ENCODE measurements around the gene CELA2B.
"Not testable (repeated sequence)": the region's sequence is repeated elsewhere in the genome, so short reads cannot be mapped to it uniquely, and the experiment has no call there.

CELA2B gene

GRCh38 chr1:15469361-15469760 is 6.5 kb upstream of the CELA2B start:
- DNase-seq (ENCODE audit: low spot score), result no peak

GRCh38 chr1:15469821-15470448 is 6.0 kb upstream of the CELA2B start:
- not testable (repeated sequence) for DNase-seq (ENCODE audit: low spot score)

- DNase-seq (ENCODE audit: low spot score), result not testable (repeated sequence)
Observed at GRCh38 chr1:15471067-15471466, 4.8 kb upstream of the CELA2B start.

- DNase-seq (ENCODE audit: low spot score), result not testable (repeated sequence)
Observed at GRCh38 chr1:15471723-15472122, 4.2 kb upstream of the CELA2B start.

GRCh38 chr1:15472587-15472986 is 3.3 kb upstream of the CELA2B start:
- DNase-seq (ENCODE audit: low spot score), result no peak

GRCh38 chr1:15476927-15477326 is 1.0 kb downstream of the CELA2B start:
- no peak for DNase-seq (ENCODE audit: low spot score)

- no peak for DNase-seq (ENCODE audit: low spot score)
Observed at GRCh38 chr1:15477646-15478212, 1.8 kb downstream of the CELA2B start.

- no peak for DNase-seq (ENCODE audit: low spot score)
Observed at GRCh38 chr1:15479654-15480347, 3.9 kb downstream of the CELA2B start.

- DNase-seq (ENCODE audit: low spot score), result not testable (repeated sequence)
Observed at GRCh38 chr1:15482455-15482854, 6.6 kb downstream of the CELA2B start.

GRCh38 chr1:15482983-15483543 is 7.2 kb downstream of the CELA2B start:
- not testable (repeated sequence) for DNase-seq (ENCODE audit: low spot score)

- no peak for DNase-seq (ENCODE audit: low spot score)
Observed at GRCh38 chr1:15483971-15484370, 8.1 kb downstream of the CELA2B start.

- DNase-seq (ENCODE audit: low spot score), result not testable (repeated sequence)
Observed at GRCh38 chr1:15484443-15484842, 8.5 kb downstream of the CELA2B start.

GRCh38 chr1:15485636-15486035 is 9.7 kb downstream of the CELA2B start:
- DNase-seq (ENCODE audit: low spot score), result no peak

- not testable (repeated sequence) for DNase-seq (ENCODE audit: low spot score)
Observed at GRCh38 chr1:15486844-15487610, 11.1 kb downstream of the CELA2B start.

GRCh38 chr1:15488371-15488770 is 12.5 kb downstream of the CELA2B start:
- DNase-seq (ENCODE audit: low spot score), result no peak

- no peak for DNase-seq (ENCODE audit: low spot score)
Observed at GRCh38 chr1:15489052-15489736, 13.3 kb downstream of the CELA2B start.

- not testable (repeated sequence) for DNase-seq (ENCODE audit: low spot score)
Observed at GRCh38 chr1:15491010-15491409, 15.1 kb downstream of the CELA2B start.

- no peak for DNase-seq (ENCODE audit: low spot score)
Observed at GRCh38 chr1:15492596-15492995, 16.7 kb downstream of the CELA2B start.

- DNase-seq (ENCODE audit: low spot score), result no peak
Observed at GRCh38 chr1:15493869-15494390, 18.0 kb downstream of the CELA2B start.

- DNase-seq (ENCODE audit: low spot score), result no peak
Observed at GRCh38 chr1:15500184-15501178, 24.6 kb downstream of the CELA2B start.

All from germinal center (tissue), 1 donor.